Suprapubic skin (tissue), 4 donors: ENCODE results near the gene APOBEC3F. TPM values are rescaled to one million over a fixed set of nuclear protein-coding genes. Genes with fewer than 3 reads are reported as not detected.
"Not testable (repeated sequence)": the region's sequence is repeated elsewhere in the genome, so short reads cannot be mapped to it uniquely, and the experiment has no call there.

ENCODE experiments used
- DNase-seq, 2 donors: peaks; one replicate each; pipeline ENCODE4 v3.0.0-alpha.2; 2019; ENCODE audit warnings: low spot score in 2 of 2
- H3K27ac ChIP-seq: fragments of 200-600 bp; sonication (generic); one replicate; pipeline ENCODE4 v1.5.1; 2019
- H3K27me3 ChIP-seq: fragments of 200-600 bp; sonication (generic); one replicate; pipeline ENCODE4 v1.5.1; 2019
- H3K36me3 ChIP-seq: fragments of 200-600 bp; sonication (generic); one replicate; pipeline ENCODE4 v1.5.1; 2019
- H3K4me1 ChIP-seq: fragments of 200-600 bp; sonication (generic); one replicate; pipeline ENCODE4 v1.5.1; 2019
- H3K4me3 ChIP-seq: fragments of 200-600 bp; sonication (generic); one replicate; pipeline ENCODE4 v1.5.1; 2019; ENCODE audit warnings: mild to moderate bottlenecking
- H3K9me3 ChIP-seq: fragments of 200-600 bp; sonication (generic); one replicate; pipeline ENCODE4 v1.5.1; 2019
- EP300 ChIP-seq: sonication (generic); formaldehyde crosslinking; IDR thresholded peaks from one replicate; pipeline ENCODE4 v1.6.1; 2017; ENCODE audit warnings: antibody characterized with exemption
- POLR2A ChIP-seq, 2 donors: fragments of 450-650 bp; IDR thresholded peaks; one replicate each; pipeline ENCODE4 v1.6.1; 2017; ENCODE audit warnings: antibody characterized with exemption in 2 of 2, mild to moderate bottlenecking in 2 of 2, moderate library complexity in 2 of 2
- POLR2AphosphoS5 ChIP-seq, 3 donors: sonication (generic); formaldehyde crosslinking; IDR thresholded peaks; one replicate each; pipeline ENCODE4 v1.6.1; 2017; ENCODE audit warnings: antibody characterized with exemption in 3 of 3
- WGBS: methylation state at CpG from one replicate; pipeline ENCODE4 v1.1.5; 2018; 5-methylcytosine and 5-hydroxymethylcytosine counted together
- total RNA-seq, 4 donors: library from RNA; depleted of rRNA; stranded (reverse); fragments of >200 nt; gene quantifications; one replicate each; pipeline ENCODE4 v1.1.0, GENCODE V29; 2016
- TF ChIP-seq, protein P1 (sequence below), 2 donors: fragments of 200-600 bp in 1 of 2; fragments of 450-650 bp in 1 of 2; sonication (generic) in 1 of 2; IDR thresholded peaks; one replicate each; pipeline ENCODE4 v1.5.1; 2016 to 2019; ENCODE audit warnings: antibody characterized with exemption in 2 of 2, mild to moderate bottlenecking in 1 of 2, moderate library complexity in 1 of 2

APOBEC3F gene
- total RNA-seq, 4 donors from 2014 or later, result 0.57 to 2.0 (median 1.4) TPM; not detected in 1

DNA sequence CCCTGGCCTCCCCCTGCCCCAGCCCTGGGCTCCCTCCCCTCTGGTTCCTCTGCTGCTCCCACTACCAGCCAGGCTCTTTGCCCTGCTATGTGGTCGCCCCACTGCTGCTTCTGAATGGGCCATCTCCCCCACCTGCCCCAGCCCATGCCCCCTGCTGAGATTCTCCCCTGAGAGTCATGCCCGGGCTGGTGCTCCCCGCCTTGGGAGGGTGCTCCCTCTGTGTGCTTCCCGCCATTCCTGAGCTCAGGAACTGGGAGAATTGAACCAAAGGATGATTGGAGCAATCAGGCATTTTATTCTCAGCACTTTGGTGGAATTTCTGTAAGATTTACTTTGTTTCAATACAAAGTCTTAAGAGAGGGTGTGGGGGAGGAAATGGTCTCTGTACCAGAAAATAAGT lies 12.9 kb upstream of the APOBEC3F start:
- TF ChIP-seq EP300 (no peak), POLR2AphosphoS5 (IDR thresholded peaks at IDR 0.05) (no peak), POLR2A (IDR thresholded peaks at IDR 0.05) (no peak)
- TF ChIP-seq, protein P1, sequence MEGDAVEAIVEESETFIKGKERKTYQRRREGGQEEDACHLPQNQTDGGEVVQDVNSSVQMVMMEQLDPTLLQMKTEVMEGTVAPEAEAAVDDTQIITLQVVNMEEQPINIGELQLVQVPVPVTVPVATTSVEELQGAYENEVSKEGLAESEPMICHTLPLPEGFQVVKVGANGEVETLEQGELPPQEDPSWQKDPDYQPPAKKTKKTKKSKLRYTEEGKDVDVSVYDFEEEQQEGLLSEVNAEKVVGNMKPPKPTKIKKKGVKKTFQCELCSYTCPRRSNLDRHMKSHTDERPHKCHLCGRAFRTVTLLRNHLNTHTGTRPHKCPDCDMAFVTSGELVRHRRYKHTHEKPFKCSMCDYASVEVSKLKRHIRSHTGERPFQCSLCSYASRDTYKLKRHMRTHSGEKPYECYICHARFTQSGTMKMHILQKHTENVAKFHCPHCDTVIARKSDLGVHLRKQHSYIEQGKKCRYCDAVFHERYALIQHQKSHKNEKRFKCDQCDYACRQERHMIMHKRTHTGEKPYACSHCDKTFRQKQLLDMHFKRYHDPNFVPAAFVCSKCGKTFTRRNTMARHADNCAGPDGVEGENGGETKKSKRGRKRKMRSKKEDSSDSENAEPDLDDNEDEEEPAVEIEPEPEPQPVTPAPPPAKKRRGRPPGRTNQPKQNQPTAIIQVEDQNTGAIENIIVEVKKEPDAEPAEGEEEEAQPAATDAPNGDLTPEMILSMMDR (IDR thresholded peaks at IDR 0.05), result no peak
- Histone ChIP-seq H3K4me3 (no peak overlapping the region), H3K27me3 (no peaks in the 10 kb centered on the region), H3K27ac (no peak overlapping the region), H3K4me1 (no peaks in the 10 kb centered on the region), H3K9me3 (no peaks in the 10 kb centered on the region), H3K36me3 (peaks cover 7% of the 10 kb centered on the region)
- 86% methylated on average over 2 of the region's 4 CpGs for WGBS
- no peak for DNase-seq

DNA sequence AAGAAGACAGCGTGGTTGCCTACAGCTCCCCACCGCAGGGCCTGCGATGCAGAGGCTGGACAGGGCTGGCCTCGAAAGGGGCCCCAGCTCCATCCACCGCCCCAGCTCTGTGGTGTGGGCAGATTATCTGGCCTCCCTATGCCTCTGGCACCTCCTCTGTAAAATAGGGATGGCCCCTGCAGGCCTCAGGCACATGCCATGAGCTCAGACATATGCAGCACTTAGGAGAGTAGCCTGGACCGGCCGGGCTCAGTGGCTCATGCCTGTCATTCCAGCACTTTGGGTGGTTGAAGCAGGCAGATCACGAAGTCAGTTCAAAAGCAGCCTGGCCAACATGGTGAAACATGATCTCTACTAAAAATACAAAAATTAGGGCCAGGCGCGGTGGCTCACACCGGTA lies 12.4 kb upstream of the APOBEC3F start:
- no peak for TF ChIP-seq POLR2A (IDR thresholded peaks at IDR 0.05)
- TF ChIP-seq, protein P1 (IDR thresholded peaks at IDR 0.05), result no peak
- TF ChIP-seq EP300, result no peak
- no peak for TF ChIP-seq POLR2AphosphoS5 (IDR thresholded peaks at IDR 0.05)
- DNase-seq, result no peak
- 83% methylated on average over 10 of the region's 11 CpGs for WGBS
- Histone ChIP-seq H3K36me3 (peaks cover 7% of the 10 kb centered on the region), H3K27ac (no peak overlapping the region), H3K27me3 (no peaks in the 10 kb centered on the region), H3K4me3 (no peak overlapping the region), H3K4me1 (no peaks in the 10 kb centered on the region), H3K9me3 (no peaks in the 10 kb centered on the region)

DNA sequence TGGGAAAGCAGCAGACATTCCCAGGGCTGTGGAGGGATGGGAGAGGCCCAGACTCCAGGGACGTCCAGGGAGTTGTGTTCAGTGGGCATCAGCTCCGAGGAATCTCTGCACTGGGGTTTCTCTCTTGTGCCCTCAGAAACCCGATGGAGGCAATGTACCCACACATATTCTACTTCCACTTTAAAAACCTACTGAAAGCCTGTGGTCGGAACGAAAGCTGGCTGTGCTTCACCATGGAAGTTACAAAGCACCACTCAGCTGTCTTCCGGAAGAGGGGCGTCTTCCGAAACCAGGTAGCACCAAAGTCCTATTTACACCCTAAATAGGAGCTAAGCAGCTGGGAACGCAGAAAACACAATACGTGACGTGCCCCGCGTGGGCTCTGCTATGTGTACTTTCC lies 11.4 kb upstream of the APOBEC3F start:
- no peak for TF ChIP-seq POLR2A (IDR thresholded peaks at IDR 0.05)
- TF ChIP-seq, protein P1 (IDR thresholded peaks at IDR 0.05), result no peak
- TF ChIP-seq POLR2AphosphoS5 (IDR thresholded peaks at IDR 0.05), result no peak
- no peak for TF ChIP-seq EP300
- no peak overlapping the region for H3K27ac ChIP-seq
- 93% methylated on average over 12 of the region's 13 CpGs for WGBS
- H3K36me3 ChIP-seq, result no peaks in the 10 kb centered on the region
- H3K4me1 ChIP-seq, result no peaks in the 10 kb centered on the region
- DNase-seq, result no peak
- H3K4me3 ChIP-seq, result no peak overlapping the region
- no peaks in the 10 kb centered on the region for H3K27me3 ChIP-seq
- no peaks in the 10 kb centered on the region for H3K9me3 ChIP-seq

DNA sequence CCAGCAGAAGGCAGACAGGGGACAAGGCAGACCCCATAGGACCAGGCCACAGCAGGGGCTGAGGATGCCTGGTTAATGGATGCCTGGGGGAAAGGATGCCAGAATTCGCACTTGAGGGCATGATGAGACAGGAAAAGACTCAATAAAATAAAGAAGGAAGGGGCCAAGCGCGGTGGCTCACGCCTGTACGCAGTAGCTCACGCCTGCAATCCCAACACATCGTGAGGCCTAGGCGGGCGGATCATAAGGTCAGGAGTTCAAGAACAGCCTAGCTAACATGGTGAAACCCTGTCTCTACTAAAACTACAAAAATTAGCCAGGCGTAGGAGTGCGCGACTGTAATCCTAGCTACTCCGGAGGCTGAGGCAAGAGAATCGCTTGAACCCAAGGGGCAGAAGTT lies 10.0 kb upstream of the APOBEC3F start:
- H3K4me3 ChIP-seq, result no peak overlapping the region
- no peaks in the 10 kb centered on the region for H3K27me3 ChIP-seq
- TF ChIP-seq POLR2A (IDR thresholded peaks at IDR 0.05) (no peak), EP300 (no peak), POLR2AphosphoS5 (IDR thresholded peaks at IDR 0.05) (no peak)
- TF ChIP-seq, protein P1 (IDR thresholded peaks at IDR 0.05), result no peak
- no peaks in the 10 kb centered on the region for H3K36me3 ChIP-seq
- H3K9me3 ChIP-seq, result no peaks in the 10 kb centered on the region
- no peaks in the 10 kb centered on the region for H3K4me1 ChIP-seq
- no peak for DNase-seq
- WGBS, result 89% methylated on average over 14 of the region's 14 CpGs
- H3K27ac ChIP-seq, result no peak overlapping the region

DNA sequence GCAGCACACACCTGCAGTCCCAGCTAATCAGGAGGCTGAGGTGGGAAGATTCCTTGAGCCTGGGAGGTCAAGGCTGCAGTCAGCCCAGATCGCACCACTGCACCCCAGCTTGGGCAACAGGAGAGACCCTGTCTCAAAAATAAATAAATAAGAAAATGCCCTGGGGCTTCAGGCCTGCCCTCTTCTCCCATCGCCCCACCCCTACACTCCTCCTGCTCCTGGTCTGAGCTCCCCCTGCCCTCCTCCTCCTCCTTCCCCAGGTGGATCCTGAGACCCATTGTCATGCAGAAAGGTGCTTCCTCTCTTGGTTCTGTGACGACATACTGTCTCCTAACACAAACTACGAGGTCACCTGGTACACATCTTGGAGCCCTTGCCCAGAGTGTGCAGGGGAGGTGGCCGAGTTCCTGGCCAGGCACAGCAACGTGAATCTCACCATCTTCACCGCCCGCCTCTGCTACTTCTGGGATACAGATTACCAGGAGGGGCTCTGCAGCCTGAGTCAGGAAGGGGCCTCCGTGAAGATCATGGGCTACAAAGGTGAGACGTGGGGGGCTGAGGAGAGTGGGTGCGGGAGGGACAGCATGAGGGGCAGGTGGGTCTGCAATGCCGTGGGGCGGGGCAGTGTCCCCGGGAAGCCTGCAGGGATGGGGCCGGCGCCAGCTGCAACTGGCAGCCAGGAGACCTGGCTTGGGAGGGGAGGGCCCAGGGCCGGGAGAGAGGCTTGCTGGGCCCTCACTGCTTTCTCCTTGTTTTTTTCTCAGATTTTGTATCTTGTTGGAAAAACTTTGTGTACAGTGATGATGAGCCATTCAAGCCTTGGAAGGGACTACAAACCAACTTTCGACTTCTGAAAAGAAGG lies 9.0 kb upstream of the APOBEC3F start:
- not testable (repeated sequence) for H3K27ac ChIP-seq, H3K4me1 ChIP-seq, DNase-seq, H3K4me3 ChIP-seq, H3K27me3 ChIP-seq, H3K36me3 ChIP-seq, H3K9me3 ChIP-seq
- WGBS, result 58% methylated on average over 18 of the region's 18 CpGs

DNA sequence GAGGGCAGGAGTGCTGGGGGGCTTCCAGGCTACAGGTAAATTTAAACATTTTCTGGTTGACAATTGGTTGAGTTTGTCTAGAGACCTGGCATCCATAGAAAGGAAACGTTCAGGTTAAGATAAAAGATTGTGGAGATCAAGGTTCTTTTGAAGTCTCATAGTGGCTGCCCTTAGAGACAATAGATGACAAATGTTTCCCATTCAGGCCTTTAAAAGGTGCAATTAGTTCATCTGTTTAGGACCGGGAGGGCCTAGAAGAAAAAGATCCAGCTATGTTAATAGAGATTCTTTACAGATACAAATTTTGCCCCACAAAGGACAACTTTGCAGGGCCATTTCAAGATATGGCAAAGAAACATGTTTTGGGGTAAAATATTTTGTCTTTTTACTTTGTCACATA lies 3.6 kb upstream of the APOBEC3F start:
- H3K9me3 ChIP-seq, H3K36me3 ChIP-seq, H3K4me3 ChIP-seq, H3K27ac ChIP-seq, DNase-seq, H3K27me3 ChIP-seq: not testable (repeated sequence)
- H3K4me1 ChIP-seq, result peaks cover 17% of the 10 kb centered on the region
- WGBS, result 45% methylated on average over 2 of the region's 2 CpGs
